GM19239 (cell line): Measurements from ENCODE around the gene EFL1.
A peak's percentile ranks its signal among the peaks of the same experiment; 100 is the strongest.
"Not testable (repeated sequence)": the region's sequence is repeated elsewhere in the genome, so short reads cannot be mapped to it uniquely, and the experiment has no call there.

ENCODE experiments used
- DNase-seq: peaks from one replicate; pipeline ENCODE4 v3.0.0; 2011; ENCODE audit warnings: low spot score; ENCODE audit not compliant: insufficient read length
- FAIRE-seq: peaks from 2 replicates; lab custom pipeline; 2011; peaks lifted over from hg19 to GRCh38; lab: Jason Lieb, UNC

EFL1 gene

DNA sequence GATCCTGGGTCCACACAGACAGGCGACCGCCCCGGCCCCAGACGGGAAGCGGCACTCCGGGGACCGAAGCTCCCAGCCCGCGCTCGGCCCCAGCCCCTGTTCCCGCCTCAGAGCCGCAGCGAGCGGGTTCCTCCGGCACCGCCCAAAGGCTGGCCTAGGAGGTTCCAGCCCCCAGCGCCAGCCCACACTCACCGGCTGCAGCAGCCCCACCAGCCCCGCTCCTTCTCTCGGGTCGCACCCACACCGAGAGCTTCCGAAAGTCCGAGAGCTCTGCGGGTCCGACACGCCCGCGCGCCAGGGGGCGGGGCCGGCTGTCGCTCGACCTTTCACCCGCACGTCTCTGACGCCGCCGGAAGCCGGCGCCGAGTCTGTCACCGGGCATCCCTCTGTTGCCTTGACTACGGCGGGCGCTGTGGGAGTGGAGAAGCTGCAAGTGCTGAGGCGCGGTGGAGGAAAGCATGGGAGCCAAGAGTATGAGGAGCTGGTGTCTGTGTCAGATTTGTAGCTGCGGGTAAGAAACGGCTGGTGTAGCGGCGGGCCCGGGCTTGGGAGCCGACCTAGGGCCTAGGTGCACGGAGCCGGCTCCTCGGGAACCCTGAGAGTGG lies at the start of gene EFL1, which contains the start of gene SAXO2:
TSS of gene EFL1 (minus strand) at position 313 of the 605 bp plus-strand sequence. CDS start 956 bp downstream, outside the sequence.
TSS of gene SAXO2 (plus strand) at position 397 of the 605 bp plus-strand sequence. CDS start at position 459, 62 bp downstream.
- peak; percentile 68 for DNase-seq
- no peak for FAIRE-seq

GRCh38 chr15:82311321-82311720 lies 48.8 kb upstream of the EFL1 start:
- not testable (repeated sequence) for DNase-seq, FAIRE-seq

GRCh38 chr15:82309802-82310201 lies 47.3 kb upstream of the EFL1 start:
- DNase-seq (no peak), FAIRE-seq (no peak)

DNA sequence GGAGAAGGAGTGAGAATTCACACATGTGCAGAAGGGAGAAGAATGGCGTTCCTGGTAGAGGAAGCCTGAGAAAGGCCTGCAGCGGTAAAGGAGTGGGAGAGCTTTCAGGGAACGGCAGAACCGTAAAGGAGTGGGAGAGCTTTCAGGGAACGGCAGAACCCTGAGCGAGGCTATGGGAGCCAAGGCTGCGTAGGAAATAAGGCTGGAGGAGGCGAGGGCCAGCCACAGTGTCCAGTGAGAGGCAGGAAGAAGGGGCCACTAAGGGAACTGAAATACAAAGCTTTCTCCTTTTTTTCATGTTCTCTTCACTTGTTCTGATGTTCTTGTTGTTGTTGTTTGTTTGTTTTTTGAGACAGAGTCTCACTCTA lies 45.2 kb upstream of the EFL1 start:
- DNase-seq (no peak), FAIRE-seq (no peak)

DNA sequence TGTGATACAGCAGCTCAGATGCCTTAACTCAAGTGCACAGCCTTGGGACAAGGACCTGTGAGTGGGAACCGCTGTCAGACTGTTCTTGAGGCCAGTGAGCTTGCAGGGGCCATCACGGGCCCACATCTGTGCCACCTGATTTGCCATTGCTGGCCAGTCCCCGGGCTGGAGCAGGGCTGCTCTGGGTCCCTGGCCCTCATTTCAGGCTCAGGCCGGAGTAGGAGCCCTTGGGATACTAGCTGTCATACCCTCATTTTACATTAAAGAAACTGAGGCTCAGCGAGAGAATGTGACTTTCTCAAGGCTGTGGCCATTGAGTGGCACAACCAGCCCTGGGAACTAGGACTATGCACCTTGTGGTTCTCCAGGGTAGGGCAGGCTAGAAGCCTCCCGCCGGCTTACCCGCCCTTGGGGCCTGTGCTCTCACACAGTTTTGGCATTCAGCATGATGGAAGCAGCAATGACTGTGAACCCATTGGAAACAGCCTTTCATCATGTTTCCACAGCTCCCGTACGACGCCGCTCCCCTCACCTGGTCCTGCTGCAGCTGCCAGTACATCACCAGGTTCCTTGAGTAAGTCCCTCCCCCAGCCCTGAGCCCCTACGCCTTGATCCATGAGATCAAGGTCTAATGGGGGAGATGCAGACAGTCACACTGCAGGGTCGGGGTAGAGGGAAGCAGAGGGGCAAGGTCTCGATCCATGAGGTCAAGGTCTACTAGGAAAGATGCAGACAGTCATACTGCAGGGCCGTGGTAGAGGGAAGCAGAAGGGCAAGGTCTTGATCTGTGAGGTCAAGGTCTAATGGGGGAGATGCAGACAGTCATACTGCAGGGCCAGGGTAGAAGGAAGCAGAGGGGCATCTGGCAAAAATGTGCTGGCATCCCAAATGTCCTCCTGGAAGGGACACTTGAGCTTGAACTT lies 44.5 kb upstream of the EFL1 start:
- FAIRE-seq (no peak), DNase-seq (no peak)

GRCh38 chr15:82305621-82306048 lies 43.1 kb upstream of the EFL1 start:
- DNase-seq = no peak
- FAIRE-seq = no peak

GRCh38 chr15:82304778-82305090 lies 42.2 kb upstream of the EFL1 start:
- no peak for FAIRE-seq
- DNase-seq = no peak

DNA sequence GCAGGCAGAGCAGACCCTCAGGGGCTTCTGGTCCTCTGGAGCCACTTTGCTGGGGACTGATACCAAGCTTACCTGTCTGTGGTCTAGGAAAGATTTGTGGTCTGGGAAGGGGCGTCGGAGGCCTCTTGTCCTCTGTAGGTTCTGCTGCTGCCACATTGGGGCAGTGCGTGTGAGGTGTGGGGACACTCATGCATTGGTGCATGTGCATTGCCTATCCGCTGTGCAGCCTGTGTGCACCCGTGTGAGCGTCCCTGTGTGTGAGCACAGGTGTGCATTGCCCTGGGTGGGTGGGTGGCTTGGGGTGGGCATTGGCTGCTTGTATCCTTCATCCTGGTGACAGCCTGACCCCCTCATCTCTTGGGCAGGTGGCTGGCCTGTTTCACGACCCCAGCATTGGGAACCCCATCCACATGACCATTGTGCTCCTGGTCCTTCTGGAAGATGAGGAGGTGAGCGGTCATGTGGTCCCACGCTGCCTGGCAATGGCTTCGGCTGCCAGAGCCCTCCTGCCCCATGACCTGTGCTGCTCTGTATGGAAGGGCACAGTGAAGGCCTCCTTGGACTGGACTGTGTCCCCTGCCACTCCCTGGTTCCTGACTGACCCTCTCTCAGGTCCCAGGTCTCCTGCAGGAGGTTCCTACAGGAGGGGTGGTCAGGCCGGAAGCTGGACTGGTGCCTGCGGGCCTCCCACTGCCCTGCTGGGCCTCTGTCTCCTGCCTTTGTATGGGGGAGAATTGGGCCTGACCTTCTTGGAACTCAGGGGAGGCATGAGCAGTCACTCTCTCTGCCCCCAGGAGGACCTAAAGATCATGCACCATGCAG lies 41.6 kb upstream of the EFL1 start:
- FAIRE-seq = no peak

DNA sequence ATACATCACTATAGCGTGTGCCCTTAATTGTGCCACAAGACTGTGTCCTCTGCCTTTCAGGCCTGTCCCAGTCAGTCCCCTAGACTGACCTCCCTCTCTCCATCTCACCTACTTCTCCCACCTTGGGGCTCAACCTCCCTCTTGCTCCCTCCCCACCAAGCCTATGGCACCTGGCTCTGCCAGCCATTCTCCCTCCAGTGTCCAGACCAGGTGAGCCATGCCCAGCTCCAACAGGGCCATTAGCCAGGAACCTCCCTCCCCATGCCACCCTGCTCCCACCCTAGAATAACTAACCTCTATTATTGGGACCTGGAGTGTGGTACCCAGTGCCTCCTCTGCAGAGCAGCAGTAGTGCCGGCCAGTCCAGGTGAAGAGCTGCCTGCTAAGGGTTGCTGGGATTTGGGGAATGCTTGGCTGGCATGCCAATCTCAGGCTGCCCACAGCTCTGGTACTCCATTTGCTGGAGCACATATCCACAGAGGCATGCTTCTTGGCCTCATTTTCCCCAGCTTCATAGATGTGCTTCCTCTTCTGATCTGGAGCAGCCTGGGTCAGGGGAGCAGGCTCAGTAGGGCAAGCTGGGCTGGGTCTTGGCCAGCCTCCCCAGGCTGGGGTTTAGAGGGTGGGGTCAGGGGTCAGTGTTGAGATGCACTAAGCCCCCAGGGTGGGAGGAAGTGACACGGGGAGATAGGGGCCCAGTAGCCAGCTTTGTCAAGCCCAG lies 38.9 kb upstream of the EFL1 start:
- FAIRE-seq = no peak
- DNase-seq = no peak

More for the DNA sequence above, 41.6 kb upstream of the EFL1 start:
- DNase-seq = no peak

- FAIRE-seq = no peak
Observed at GRCh38 chr15:82300883-82301282, 38.3 kb upstream of the EFL1 start.

GRCh38 chr15:82300326-82300725 lies 37.8 kb upstream of the EFL1 start:
- FAIRE-seq, DNase-seq: not testable (repeated sequence)

More at GRCh38 chr15:82300883-82301282, 38.3 kb upstream of the EFL1 start:
- no peak for DNase-seq

GRCh38 chr15:82299511-82299914 lies 37.0 kb upstream of the EFL1 start:
- FAIRE-seq, DNase-seq: not testable (repeated sequence)

DNA sequence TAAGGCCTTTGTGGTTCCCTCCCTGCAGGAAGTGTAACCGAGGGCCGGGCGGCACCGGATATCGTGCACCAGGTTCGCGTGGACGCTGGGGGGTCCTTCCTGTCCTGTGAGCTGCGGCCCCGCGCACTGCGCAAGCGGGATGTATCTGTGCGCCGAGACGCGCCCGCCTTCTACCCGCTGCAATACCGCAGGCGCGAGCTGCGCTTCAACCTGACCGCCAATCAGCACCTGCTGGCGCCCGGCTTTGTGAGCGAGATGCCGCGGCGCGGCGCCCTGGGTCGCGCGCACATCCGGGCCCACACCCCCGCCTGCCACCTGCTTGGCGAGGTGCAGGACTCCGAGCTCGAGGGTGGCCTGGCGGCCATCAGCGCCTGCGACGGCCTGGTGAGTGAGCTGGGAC lies 36.0 kb upstream of the EFL1 start:
- FAIRE-seq = no peak
- DNase-seq = no peak

- FAIRE-seq (no peak), DNase-seq (no peak)
Observed at GRCh38 chr15:82298032-82298431, 35.5 kb upstream of the EFL1 start.

DNA sequence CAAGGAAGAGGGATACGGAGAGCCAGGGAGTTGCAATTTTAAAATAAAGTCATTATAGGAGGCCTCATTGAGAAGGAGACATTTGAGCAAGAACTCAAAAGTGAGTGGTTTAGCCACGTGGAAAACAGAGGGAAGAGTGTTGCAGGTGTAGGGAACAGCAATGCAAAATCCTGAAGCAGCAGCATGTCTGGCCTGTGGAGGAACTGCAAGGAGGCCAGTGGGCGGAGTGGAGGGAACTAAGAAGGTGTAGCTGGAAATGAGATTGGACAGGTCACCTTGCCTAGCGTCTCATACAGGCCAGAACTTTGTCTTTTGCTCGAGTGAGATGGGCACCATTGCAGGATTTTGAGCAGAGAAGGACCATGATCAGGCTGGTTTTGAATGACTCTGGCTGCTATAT lies 35.0 kb upstream of the EFL1 start:
- no peak for FAIRE-seq
- no peak for DNase-seq

DNA sequence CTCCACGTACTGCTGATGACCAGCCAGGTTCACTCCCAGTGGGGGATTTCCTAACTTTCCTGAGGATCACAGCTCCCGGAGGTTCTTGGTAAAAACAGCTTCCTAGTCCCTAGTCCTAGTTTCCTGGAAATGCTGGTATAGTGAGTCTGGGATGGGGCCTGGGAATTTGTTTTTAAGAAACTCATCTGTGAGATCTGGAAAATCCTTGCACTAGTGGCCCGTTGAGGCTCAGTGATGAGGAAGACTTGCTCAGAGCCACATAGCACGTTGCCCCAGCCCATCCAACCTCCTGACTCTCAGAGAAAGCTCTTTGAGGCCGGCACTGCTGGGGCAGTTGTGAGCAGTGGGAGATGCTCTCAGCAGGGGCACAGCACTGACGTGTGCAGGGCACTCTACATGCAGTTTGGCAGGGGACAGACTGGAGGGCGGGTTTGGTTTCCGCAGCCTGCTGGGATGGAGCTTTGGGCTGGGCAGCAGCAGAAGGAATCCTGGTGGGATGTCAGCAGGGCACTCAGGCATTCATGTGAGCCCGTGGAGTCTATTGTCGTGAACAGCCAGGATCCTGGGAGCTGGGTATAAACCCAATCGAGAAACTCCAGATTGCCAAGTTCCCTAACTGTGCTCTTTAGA lies 31.6 kb upstream of the EFL1 start:
- no peak for DNase-seq

GRCh38 chr15:82292271-82292670 lies 29.7 kb upstream of the EFL1 start:
- no peak for FAIRE-seq
- no peak for DNase-seq

More for the DNA sequence above, 31.6 kb upstream of the EFL1 start:
- FAIRE-seq = no peak

- not testable (repeated sequence) for DNase-seq, FAIRE-seq
Observed at GRCh38 chr15:82288202-82288601, 25.7 kb upstream of the EFL1 start.

DNA sequence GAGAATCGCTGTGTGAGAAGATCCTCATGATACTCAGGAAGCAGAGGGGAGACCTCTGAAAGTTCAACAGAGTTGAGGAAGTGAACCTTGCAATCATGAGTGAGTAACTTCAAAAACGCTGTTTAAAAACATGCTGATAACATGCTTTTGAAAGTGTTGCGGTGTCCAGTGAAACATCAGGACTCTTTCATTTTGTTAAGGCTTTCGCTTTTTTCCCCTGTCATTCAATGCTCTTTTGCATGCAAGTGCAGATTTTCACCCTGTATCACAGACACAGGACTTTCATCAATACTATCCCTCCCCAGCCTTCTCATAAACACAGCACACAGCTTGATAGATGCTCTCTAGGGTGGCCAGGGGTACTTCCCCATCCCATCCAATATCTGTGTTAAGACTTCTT lies 23.9 kb upstream of the EFL1 start:
- not testable (repeated sequence) for DNase-seq
- FAIRE-seq = peak; percentile 97
